Peyer's patch (tissue), 4 donors: Measurements from ENCODE around the gene LBHD2.

Experiments
- POLR2A ChIP-seq, 2 donors: fragments of 450-650 bp; IDR thresholded peaks; one replicate each; pipeline ENCODE4 v1.5.1; 2017; ENCODE audit warnings: antibody characterized with exemption in 2 of 2, mild to moderate bottlenecking in 2 of 2, moderate library complexity in 2 of 2
- TF ChIP-seq, protein P1 (sequence below), 6 experiments: fragments of 450-650 bp in 4 of 6; fragments of 200-600 bp in 2 of 6; sonication (generic) in 1 of 6; IDR thresholded peaks; one replicate each; pipeline ENCODE4 v1.5.1; 2017 to 2019; ENCODE audit warnings: antibody characterized with exemption in 6 of 6, mild to moderate bottlenecking in 3 of 6, moderate library complexity in 1 of 6

DNA sequence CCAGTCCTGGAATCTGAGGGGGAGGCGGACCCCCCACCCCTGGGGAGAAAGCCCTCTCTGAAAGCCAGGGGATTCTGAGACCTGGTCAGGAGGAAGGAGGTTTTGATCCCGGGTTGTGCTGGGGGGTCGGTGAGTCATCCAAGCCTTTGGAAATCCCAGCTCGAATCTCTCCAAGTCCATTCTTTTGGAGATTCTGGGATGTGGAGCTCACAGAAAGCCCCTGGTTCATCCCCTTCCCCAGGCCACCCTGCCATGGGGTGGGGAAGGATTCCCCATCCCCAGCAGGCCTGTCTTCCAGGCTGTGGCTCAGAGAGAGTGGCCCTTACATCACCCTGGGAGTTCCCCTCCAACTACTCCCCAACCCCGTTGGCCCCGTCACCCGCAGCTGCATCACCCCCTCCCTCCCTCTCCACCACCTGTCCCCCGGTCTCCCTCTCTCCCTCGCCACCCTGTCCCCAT lies 24.8 kb downstream of the LBHD2 start:
- TF ChIP-seq, protein P1, sequence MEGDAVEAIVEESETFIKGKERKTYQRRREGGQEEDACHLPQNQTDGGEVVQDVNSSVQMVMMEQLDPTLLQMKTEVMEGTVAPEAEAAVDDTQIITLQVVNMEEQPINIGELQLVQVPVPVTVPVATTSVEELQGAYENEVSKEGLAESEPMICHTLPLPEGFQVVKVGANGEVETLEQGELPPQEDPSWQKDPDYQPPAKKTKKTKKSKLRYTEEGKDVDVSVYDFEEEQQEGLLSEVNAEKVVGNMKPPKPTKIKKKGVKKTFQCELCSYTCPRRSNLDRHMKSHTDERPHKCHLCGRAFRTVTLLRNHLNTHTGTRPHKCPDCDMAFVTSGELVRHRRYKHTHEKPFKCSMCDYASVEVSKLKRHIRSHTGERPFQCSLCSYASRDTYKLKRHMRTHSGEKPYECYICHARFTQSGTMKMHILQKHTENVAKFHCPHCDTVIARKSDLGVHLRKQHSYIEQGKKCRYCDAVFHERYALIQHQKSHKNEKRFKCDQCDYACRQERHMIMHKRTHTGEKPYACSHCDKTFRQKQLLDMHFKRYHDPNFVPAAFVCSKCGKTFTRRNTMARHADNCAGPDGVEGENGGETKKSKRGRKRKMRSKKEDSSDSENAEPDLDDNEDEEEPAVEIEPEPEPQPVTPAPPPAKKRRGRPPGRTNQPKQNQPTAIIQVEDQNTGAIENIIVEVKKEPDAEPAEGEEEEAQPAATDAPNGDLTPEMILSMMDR (IDR thresholded peaks at IDR 0.05), result no peak
- TF ChIP-seq POLR2A (IDR thresholded peaks at IDR 0.05), result no peak
